Astrocyte (in vitro differentiated cells and primary cell): ENCODE measurements around the gene BPIFB3.

Experiments used
- CTCF ChIP-seq: IDR thresholded peaks from 2 replicates; pipeline ENCODE4 v1.5.1; 2011; ENCODE audit warnings: low read depth, mild to moderate bottlenecking, inconsistent platforms, low read length, moderate library complexity; ENCODE audit not compliant: insufficient read depth
- EZH2 ChIP-seq: IDR thresholded peaks from 2 replicates; pipeline ENCODE4 v1.6.1; 2012; ENCODE audit warnings: mild to moderate bottlenecking, low read length, inconsistent platforms; ENCODE audit not compliant: insufficient read depth

- TF ChIP-seq CTCF (no peak), EZH2 (no peak)
Observed at GRCh38 chr20:33112547-33113386, 59.1 kb downstream of the BPIFB3 start.
